ENCODE measurements around the gene NDST3. TPM values are rescaled to one million over a fixed set of nuclear protein-coding genes. Genes with fewer than 3 reads are reported as not detected.
"Not testable (repeated sequence)": the region's sequence is repeated elsewhere in the genome, so short reads cannot be mapped to it uniquely, and the experiment has no call there.

Gene NDST3
- total RNA-seq, 2 experiments from 2014 or later: not detected

- H3K4me1 Mint-ChIP-seq (ENCODE audit: low read depth): peaks cover under 1% of the 10 kb centered on the region
- ChIA-PET CTCF (interaction anchor here (1.3 kb wide), 1 partner anchor 40 kb away, joined by 4 read pairs; no protein-coding TSS in a partner anchor), POLR2A (no interaction called here)
- peak; percentile 47 for DNase-seq
- H3K36me3 Mint-ChIP-seq: no peaks in the 10 kb centered on the region
- intact Hi-C loops (cut with micrococcal nuclease): no loop called here
- H3K4me3 Mint-ChIP-seq: peak overlapping the region; percentile 60
- H3K9me3 Mint-ChIP-seq: no peaks in the 10 kb centered on the region
- peaks cover under 1% of the 10 kb centered on the region for H3K27me3 Mint-ChIP-seq
- H3K27ac Mint-ChIP-seq: no peak overlapping the region
Observed at GRCh38 chr4:118265312-118266144, 231.2 kb downstream of the NDST3 start.

DNA sequence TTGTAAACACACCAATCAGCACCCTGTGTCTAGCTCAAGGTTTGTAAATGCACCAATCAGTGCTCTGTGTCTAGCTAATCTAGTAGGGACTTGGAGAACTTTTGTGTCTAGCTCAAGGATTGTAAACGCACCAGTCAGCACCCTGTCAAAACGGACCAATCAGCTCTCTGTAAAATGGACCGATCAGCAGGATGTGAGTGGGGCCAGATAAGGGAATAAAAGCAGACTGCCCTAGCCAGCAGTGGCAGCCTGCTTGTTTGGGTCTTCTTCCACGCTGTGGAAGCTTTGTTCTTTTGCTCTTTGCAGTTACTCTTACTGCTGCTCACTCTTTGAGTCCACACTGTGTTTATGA lies 231.8 kb downstream of the NDST3 start:
- H3K36me3 Mint-ChIP-seq; H3K9me3 Mint-ChIP-seq; H3K27me3 Mint-ChIP-seq; H3K4me1 Mint-ChIP-seq (ENCODE audit: low read depth); POLR2A ChIA-PET; H3K27ac Mint-ChIP-seq; DNase-seq; intact Hi-C loops (cut with micrococcal nuclease): not testable (repeated sequence)
- CTCF ChIA-PET: interaction anchor here (0.7 to 1.3 kb wide), 2 partner anchors 41 to 44 kb away, joined by 3 to 4 read pairs; no protein-coding TSS in a partner anchor
- H3K4me3 Mint-ChIP-seq: peak overlapping the region; percentile 39

DNA sequence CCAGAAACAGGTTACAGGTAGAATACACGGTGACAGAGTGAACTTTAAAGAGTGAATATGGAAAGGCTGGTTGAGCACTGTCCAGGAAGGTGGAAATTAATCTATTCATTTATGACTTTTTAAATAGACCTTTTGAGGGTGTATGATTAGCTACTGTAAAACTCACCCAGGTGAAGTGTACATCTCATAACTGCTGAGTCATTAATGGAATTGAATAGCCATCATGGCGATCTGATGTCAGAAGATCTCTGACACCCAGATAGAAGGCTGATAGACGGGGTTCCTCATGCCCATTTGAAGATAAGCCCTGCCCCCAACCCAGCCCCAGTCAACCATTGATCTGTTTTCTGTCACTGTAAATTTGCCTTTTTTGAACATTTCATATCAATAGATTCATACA lies 234.5 kb downstream of the NDST3 start:
- intact Hi-C loops (cut with micrococcal nuclease): no loop called here

DNA sequence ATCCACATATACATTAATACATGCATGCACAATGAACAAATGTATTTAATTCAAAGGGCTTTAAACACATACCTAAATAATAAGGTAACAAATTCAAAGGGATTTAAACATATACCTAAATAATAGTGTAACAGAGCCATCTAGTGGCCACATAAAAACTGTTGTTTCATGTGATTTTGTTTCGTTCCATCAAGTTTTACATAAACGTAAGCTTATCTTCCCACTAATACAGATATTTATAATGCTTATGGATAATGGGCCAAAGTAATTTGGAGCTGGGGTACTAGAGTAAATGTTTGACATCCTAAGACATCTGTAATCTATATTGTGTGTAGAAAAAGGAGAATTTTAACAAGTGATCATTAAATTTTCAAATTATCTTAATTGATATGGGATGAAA lies 236.2 kb downstream of the NDST3 start:
- intact Hi-C loops (cut with micrococcal nuclease): loop anchor here (1.0 to 10.0 kb wide), 4 partner anchors 46 to 944 kb away; partner anchors contain the start of gene USP53
- CTCF ChIA-PET: interaction anchor here (0.6 to 1.8 kb wide), 5 partner anchors 9 to 88 kb away, joined by 3 to 5 read pairs (median 4); no protein-coding TSS in a partner anchor
- POLR2A ChIA-PET: no interaction called here

More for the DNA sequence above, 234.5 kb downstream of the NDST3 start:
- DNase-seq: no peak
- Mint-ChIP-seq H3K36me3 (no peaks in the 10 kb centered on the region), H3K4me3 (no peak overlapping the region), H3K9me3 (no peaks in the 10 kb centered on the region), H3K4me1 (ENCODE audit: low read depth) (peaks cover 2% of the 10 kb centered on the region), H3K27ac (no peak overlapping the region), H3K27me3 (peaks cover 1% of the 10 kb centered on the region)
- ChIA-PET POLR2A (no interaction called here), CTCF (no interaction called here)

DNA sequence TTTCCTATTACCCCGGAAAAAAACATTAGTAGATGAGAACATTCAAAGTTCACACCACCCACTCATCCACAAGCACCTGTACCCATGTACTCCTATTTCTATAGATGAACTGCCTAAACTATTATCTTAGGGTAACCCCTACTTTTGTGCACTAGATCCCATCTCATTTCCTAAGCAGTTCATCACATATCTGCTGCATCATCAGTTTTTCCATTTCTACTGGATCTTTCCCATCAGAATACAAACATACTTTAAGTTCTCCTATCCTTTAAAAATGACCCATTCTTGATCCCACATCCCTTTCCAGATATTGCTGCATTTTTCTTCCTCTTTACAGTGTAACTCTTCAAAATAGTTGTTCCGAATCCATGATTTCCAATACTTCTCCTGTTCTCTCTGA lies 237.5 kb downstream of the NDST3 start:
- ChIA-PET POLR2A (no interaction called here), CTCF (interaction anchor here (0.6 kb wide), 1 partner anchor 154 kb away, joined by 3 read pairs; no protein-coding TSS in a partner anchor)
- Mint-ChIP-seq H3K36me3 (no peaks in the 10 kb centered on the region), H3K4me3 (no peak overlapping the region), H3K27ac (no peak overlapping the region), H3K27me3 (peaks cover 1% of the 10 kb centered on the region), H3K9me3 (no peaks in the 10 kb centered on the region), H3K4me1 (ENCODE audit: low read depth) (peaks cover 2% of the 10 kb centered on the region)
- no peak for DNase-seq
- intact Hi-C loops (cut with micrococcal nuclease): loop anchor here (2.0 to 10.0 kb wide), 3 partner anchors 47 to 943 kb away; partner anchors contain the start of gene USP53

More for the DNA sequence above, 236.2 kb downstream of the NDST3 start:
- Mint-ChIP-seq H3K9me3 (no peaks in the 10 kb centered on the region), H3K27me3 (peaks cover 1% of the 10 kb centered on the region), H3K4me3 (no peak overlapping the region), H3K27ac (no peak overlapping the region), H3K36me3 (no peaks in the 10 kb centered on the region), H3K4me1 (ENCODE audit: low read depth) (peaks cover 2% of the 10 kb centered on the region)
- no peak for DNase-seq

DNA sequence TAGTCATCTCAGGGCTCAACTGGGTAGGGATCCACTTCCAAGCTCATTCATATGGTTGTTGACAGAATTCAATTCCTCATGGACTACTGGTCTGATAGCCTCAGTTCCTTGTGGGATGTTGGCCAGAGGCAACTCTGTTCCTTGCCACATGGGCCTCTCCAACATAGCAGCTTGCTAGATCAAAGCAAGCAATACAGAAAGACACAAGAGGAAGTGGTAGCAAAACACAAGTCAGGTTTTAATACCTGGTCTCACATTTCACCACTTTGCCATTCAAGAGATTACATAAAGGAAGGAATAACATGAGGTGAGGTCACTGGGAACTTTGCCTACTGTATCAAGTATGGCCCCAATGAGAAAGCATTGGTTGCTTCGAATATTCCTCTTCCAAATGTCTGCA lies 239.4 kb downstream of the NDST3 start:
- Mint-ChIP-seq H3K36me3 (peaks cover 1% of the 10 kb centered on the region), H3K9me3 (no peaks in the 10 kb centered on the region), H3K27ac (no peak overlapping the region), H3K27me3 (peaks cover 1% of the 10 kb centered on the region), H3K4me1 (ENCODE audit: low read depth) (peaks cover 13% of the 10 kb centered on the region), H3K4me3 (no peak overlapping the region)
- ChIA-PET POLR2A (interaction anchor here (0.9 kb wide), 1 partner anchor 10 kb away, joined by 3 read pairs; no protein-coding TSS in a partner anchor), CTCF (interaction anchor here (0.6 to 1.0 kb wide), 2 partner anchors 79 to 145 kb away, joined by 3 to 4 read pairs; partner anchors contain the start of gene PRSS12)
- DNase-seq: no peak
- intact Hi-C loops (cut with micrococcal nuclease): loop anchor here (10.0 kb wide), 1 partner anchor 941 kb away; the partner anchor contains the start of gene USP53

- no peak for DNase-seq
- POLR2A ChIA-PET: no interaction called here
- intact Hi-C loops (cut with micrococcal nuclease): loop anchor here (5.0 to 10.0 kb wide), 2 partner anchors 561 to 938 kb away; partner anchors contain the start of genes SEC24D and USP53
- CTCF ChIA-PET: no interaction called here
- no peak overlapping the region for H3K4me3 Mint-ChIP-seq
- H3K27ac Mint-ChIP-seq: no peak overlapping the region
- H3K27me3 Mint-ChIP-seq: no peaks in the 10 kb centered on the region
- H3K9me3 Mint-ChIP-seq: no peaks in the 10 kb centered on the region
- H3K36me3 Mint-ChIP-seq: peaks cover 30% of the 10 kb centered on the region
- H3K4me1 Mint-ChIP-seq (ENCODE audit: low read depth): peaks cover 25% of the 10 kb centered on the region
Observed at GRCh38 chr4:118276580-118276979, 242.3 kb downstream of the NDST3 start.

- H3K9me3 Mint-ChIP-seq: no peaks in the 10 kb centered on the region
- CTCF ChIA-PET: no interaction called here
- H3K36me3 Mint-ChIP-seq: peaks cover 36% of the 10 kb centered on the region
- peaks cover 32% of the 10 kb centered on the region for H3K4me1 Mint-ChIP-seq (ENCODE audit: low read depth)
- POLR2A ChIA-PET: no interaction called here
- DNase-seq: no peak
- H3K27ac Mint-ChIP-seq: peak overlapping the region; percentile 97
- peak overlapping the region; percentile 87 for H3K4me3 Mint-ChIP-seq
- no peaks in the 10 kb centered on the region for H3K27me3 Mint-ChIP-seq
- intact Hi-C loops (cut with micrococcal nuclease): loop anchor here (5.0 to 10.0 kb wide), 2 partner anchors 560 to 938 kb away; partner anchors contain the start of genes SEC24D and USP53
Observed at GRCh38 chr4:118277243-118277642, 243.0 kb downstream of the NDST3 start.

DNA sequence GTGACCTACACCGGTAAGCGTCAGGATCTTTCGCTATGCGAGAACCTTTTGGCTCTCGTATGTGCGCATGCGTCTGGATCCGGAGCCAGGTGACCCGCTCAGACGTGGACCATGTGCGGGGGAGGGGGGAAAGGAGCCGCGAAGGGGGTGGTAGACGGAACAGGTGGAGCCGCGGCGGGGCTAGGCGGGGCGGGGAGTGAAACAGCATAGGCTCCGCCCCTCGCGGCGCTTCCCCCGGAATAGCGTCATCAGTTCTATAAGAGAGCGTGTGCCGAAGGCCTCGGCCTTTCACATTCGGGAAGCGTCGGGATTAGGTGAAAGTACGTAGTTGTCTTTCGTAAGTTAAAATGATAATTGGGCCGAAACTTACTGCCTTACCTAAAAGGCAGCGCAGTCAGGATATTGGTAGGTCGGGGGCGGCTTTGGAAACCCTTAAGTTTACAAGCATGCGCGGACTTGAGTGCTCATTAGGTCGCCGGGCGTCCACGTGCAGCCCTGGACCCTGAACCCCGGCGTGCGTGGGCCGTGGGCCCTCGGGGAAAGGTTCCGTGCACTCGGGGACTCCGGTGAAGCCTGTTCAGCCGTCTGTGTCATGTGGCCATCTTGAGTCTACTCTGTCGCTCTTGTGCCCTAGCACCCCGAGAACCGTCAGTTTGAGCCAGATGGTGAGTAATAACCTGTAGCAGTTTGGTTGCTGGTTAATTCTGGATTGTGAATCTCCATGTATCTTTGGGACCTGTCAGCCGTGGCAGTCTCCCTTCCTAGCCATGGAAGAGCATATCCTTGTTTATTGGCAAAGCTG lies 244.4 kb downstream of the NDST3 start:
- H3K36me3 Mint-ChIP-seq: peaks cover 43% of the 10 kb centered on the region
- H3K27me3 Mint-ChIP-seq: no peaks in the 10 kb centered on the region
- ChIA-PET POLR2A (interaction anchor here (0.9 kb wide), 1 partner anchor 1021 kb away, joined by 3 read pairs; a partner anchor contains a TSS), CTCF (interaction anchor here (0.9 kb wide), 2 partner anchors 74 to 75 kb away, joined by 4 to 5 read pairs; partner anchors contain the start of gene PRSS12)
- H3K9me3 Mint-ChIP-seq: no peaks in the 10 kb centered on the region
- peak overlapping the region; percentile 87 for H3K4me3 Mint-ChIP-seq
- peaks cover 46% of the 10 kb centered on the region for H3K4me1 Mint-ChIP-seq (ENCODE audit: low read depth)
- peak; percentile 99 for DNase-seq
- intact Hi-C loops (cut with micrococcal nuclease): loop anchor here (1.0 to 10.0 kb wide), 5 partner anchors 313 to 1788 kb away; partner anchors contain the start of genes MAD2L1, METTL14, SEC24D and USP53
- H3K27ac Mint-ChIP-seq: peak overlapping the region; percentile 97

- H3K27me3 Mint-ChIP-seq: no peaks in the 10 kb centered on the region
- DNase-seq: no peak
- POLR2A ChIA-PET: interaction anchor here (0.9 kb wide), 1 partner anchor 1021 kb away, joined by 3 read pairs; a partner anchor contains a TSS
- intact Hi-C loops (cut with micrococcal nuclease): loop anchor here (5.0 to 10.0 kb wide), 2 partner anchors 558 to 935 kb away; partner anchors contain the start of genes SEC24D and USP53
- H3K9me3 Mint-ChIP-seq: no peaks in the 10 kb centered on the region
- peaks cover 46% of the 10 kb centered on the region for H3K4me1 Mint-ChIP-seq (ENCODE audit: low read depth)
- peak overlapping the region; percentile 87 for H3K4me3 Mint-ChIP-seq
- CTCF ChIA-PET: interaction anchor here (0.9 kb wide), 1 partner anchor 74 kb away, joined by 5 read pairs; the partner anchor contains the start of gene PRSS12
- peaks cover 43% of the 10 kb centered on the region for H3K36me3 Mint-ChIP-seq
- peak overlapping the region; percentile 97 for H3K27ac Mint-ChIP-seq
Observed at GRCh38 chr4:118279328-118279727, 245.0 kb downstream of the NDST3 start.

DNA sequence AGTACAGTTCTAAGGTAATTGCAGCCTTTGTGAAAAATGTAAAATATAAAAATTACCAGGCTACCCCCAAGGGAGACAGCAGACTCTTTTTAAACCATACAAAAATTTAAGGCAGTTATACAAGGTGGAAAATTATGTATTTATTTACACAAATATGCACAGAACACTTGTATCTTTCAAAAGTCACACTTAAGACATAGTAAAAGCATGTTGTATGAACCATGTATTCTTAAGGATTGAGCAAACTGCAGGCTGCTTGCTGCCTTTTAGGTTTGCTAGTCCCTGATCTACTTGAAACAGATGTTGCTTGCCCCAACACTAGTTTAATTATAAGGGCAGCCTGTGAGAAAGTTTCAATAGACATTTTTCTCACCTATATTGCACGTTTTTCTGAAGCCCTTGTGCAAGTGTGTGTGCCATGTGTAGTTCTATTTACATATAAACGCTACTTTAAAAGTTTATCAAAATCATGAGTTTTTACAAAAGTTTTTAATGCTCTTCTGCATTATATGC lies 245.7 kb downstream of the NDST3 start:
- ChIA-PET CTCF (interaction anchor here (0.7 to 1.0 kb wide), 3 partner anchors 9 to 405 kb away, joined by 3 to 5 read pairs (median 3); partner anchors contain the start of genes METTL14 and PRSS12), POLR2A (no interaction called here)
- Mint-ChIP-seq H3K27ac (peak overlapping the region; percentile 97), H3K4me1 (ENCODE audit: low read depth) (peaks cover 46% of the 10 kb centered on the region), H3K4me3 (peak overlapping the region; percentile 87), H3K9me3 (no peaks in the 10 kb centered on the region), H3K27me3 (no peaks in the 10 kb centered on the region), H3K36me3 (peaks cover 45% of the 10 kb centered on the region)
- intact Hi-C loops (cut with micrococcal nuclease): loop anchor here (5.0 to 10.0 kb wide), 2 partner anchors 557 to 935 kb away; partner anchors contain the start of genes SEC24D and USP53
- no peak for DNase-seq
